HepG2 (cell line): Measurements from ENCODE around the gene SLC43A3.

Source experiments
- CREB1 ChIP-seq, 2 experiments: fragments of 450-650 bp in 1 of 2; IDR thresholded peaks; 2 replicates each; pipeline ENCODE4 v1.6.1; 2016 to 2017; ENCODE audit warnings: control low read depth in 1 of 2, mild to moderate bottlenecking in 1 of 2, missing compliant biosample characterization in 1 of 2, missing genetic modification characterization in 1 of 2
- CTCF ChIP-seq: sonication (generic); formaldehyde crosslinking; IDR thresholded peaks from 2 replicates; pipeline ENCODE4 v1.5.0; 2020; ENCODE audit warnings: mild to moderate bottlenecking, missing genetic modification reagents, moderate library complexity
- PATZ1 ChIP-seq: sonication (generic); formaldehyde crosslinking; IDR thresholded peaks from 2 replicates; pipeline ENCODE4 v1.4.0; 2020; ENCODE audit warnings: missing genetic modification reagents
- RCOR2 ChIP-seq: IDR thresholded peaks from 2 replicates; pipeline ENCODE4 v1.6.1; 2016; ENCODE audit warnings: missing biosample characterization, missing genetic modification reagents
- ZNF317 ChIP-seq: sonication (generic); formaldehyde crosslinking; IDR thresholded peaks from 2 replicates; pipeline ENCODE4 v1.5.0; 2020; ENCODE audit warnings: mild to moderate bottlenecking, missing genetic modification reagents
- ZNF510 ChIP-seq: sonication (generic); formaldehyde crosslinking; IDR thresholded peaks from 2 replicates; pipeline ENCODE4 v1.4.0; 2020; ENCODE audit warnings: low read depth, mild to moderate bottlenecking, missing genetic modification reagents
- ZNF652 ChIP-seq: IDR thresholded peaks from 2 replicates; pipeline ENCODE4 v1.6.1; 2016; ENCODE audit warnings: low read depth, borderline replicate concordance
- ZNF704 ChIP-seq: sonication (generic); formaldehyde crosslinking; IDR thresholded peaks from 2 replicates; pipeline ENCODE4 v1.8.1; 2023; ENCODE audit warnings: mild to moderate bottlenecking, inconsistent platforms, moderate library complexity, missing genetic modification reagents, borderline replicate concordance

- TF ChIP-seq RCOR2, result no peak
- TF ChIP-seq CTCF (CRISPR knock-in tag), result no peak
- peak; percentile 13; the same call in 1 of the 2 replicates for TF ChIP-seq ZNF652 (CRISPR knock-in tag)
- no peak for TF ChIP-seq PATZ1
- no peak for TF ChIP-seq ZNF510 (CRISPR knock-in tag)
- TF ChIP-seq ZNF317, result no peak
- no peak for TF ChIP-seq ZNF704
- no peak for TF ChIP-seq CREB1 (IDR thresholded peaks at IDR 0.05)
- TF ChIP-seq CREB1 (CRISPR knock-in tag; IDR thresholded peaks at IDR 0.05), result no peak
Observed at GRCh38 chr11:57458060-57458409, 31.1 kb upstream of the SLC43A3 start.
